ENCODE measurements around the gene TFAP2B. TPM values are rescaled to one million over a fixed set of nuclear protein-coding genes. Genes with fewer than 3 reads are reported as not detected.

TFAP2B gene
- total RNA-seq, 1 experiment from 2014 or later = not detected

DNA sequence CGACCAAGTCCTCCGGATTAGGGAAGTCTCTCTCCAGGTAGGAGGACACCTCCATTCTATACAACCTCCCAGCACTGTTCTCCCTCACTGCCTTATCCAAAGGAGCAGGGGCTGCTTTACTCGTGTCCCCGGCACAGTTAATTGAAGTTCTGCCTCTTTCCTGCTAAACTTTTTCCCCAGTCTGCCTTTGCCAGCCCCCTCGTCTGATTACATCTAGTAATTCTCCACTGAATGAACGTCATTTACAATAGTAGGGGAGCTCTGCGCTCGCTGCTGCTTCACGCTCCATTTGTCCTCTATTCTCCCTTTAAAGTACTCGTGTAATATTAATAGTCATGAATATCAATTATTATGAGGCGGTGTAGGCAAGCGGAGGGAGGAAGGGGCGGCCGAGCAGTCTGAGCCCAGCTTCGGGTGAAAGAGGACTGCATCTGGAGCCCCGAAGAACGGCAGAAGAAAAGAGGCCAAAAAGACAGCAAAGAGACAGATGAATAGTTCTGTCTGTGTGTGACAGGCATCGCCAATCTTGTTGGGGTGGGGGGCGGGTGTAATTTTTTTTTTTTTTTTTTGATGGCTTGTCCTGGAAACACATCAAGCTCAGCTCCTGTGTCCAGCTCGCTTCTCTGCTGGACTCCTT is 2.9 kb downstream of the TFAP2B start:
- Histone ChIP-seq H2BK120ac (ENCODE audit: low read depth, low read length, poor library complexity, severe bottlenecking) (no peak overlapping the region), H3T11ph (ENCODE audit: low read length) (no peak overlapping the region), H2AFZ (ENCODE audit: low read length) (no peak overlapping the region), H3K9ac (ENCODE audit: extremely low read depth, insufficient read length, low read length) (no peak overlapping the region), H4K20me1 (ENCODE audit: control insufficient read depth, insufficient read depth, insufficient read length) (no peaks in the 10 kb centered on the region), H4K91ac (ENCODE audit: insufficient read length, low read depth, low read length) (no peak overlapping the region), H3K79me2 (ENCODE audit: insufficient read depth, low read length) (no peaks in the 10 kb centered on the region), H4K8ac (replicated peaks; ENCODE audit: insufficient read length, low read depth, low read length) (no peak overlapping the region), H3K27me3 (ENCODE audit: insufficient read depth, low read length) (peaks cover 91% of the 10 kb centered on the region), H3K79me1 (ENCODE audit: insufficient read depth, low read depth, low read length, poor library complexity, severe bottlenecking) (no peaks in the 10 kb centered on the region), H4K5ac (ENCODE audit: insufficient read length, low read depth, low read length) (no peak overlapping the region), H3K9me3 (ENCODE audit: control insufficient read depth, low read depth, low read length) (no peaks in the 10 kb centered on the region), H3K27ac (ENCODE audit: insufficient read length, low read depth, low read length) (no peak overlapping the region), H2AK5ac (ENCODE audit: insufficient read length, low read length) (no peak overlapping the region), H3K4ac (ENCODE audit: low read depth, low read length) (no peak overlapping the region), H2BK20ac (ENCODE audit: low read depth, low read length, poor library complexity, severe bottlenecking) (no peak overlapping the region), H3K4me2 (ENCODE audit: insufficient read depth, insufficient read length, low read length) (no peak overlapping the region), H3K14ac (ENCODE audit: insufficient read depth, low read length) (no peak overlapping the region), H3K23ac (ENCODE audit: insufficient read length, low read depth, low read length) (no peak overlapping the region), H2BK15ac (ENCODE audit: low read depth, low read length) (no peak overlapping the region), H3K56ac (ENCODE audit: insufficient read length, low read depth, low read length) (no peak overlapping the region), H2BK12ac (ENCODE audit: insufficient read length, low read depth, low read length) (no peak overlapping the region), H2BK5ac (ENCODE audit: insufficient read length, low read length) (no peak overlapping the region), H3K18ac (ENCODE audit: insufficient read length, low read depth, low read length) (no peak overlapping the region), H3K4me1 (ENCODE audit: insufficient read depth, low read length) (peaks cover 6% of the 10 kb centered on the region), H3K23me2 (ENCODE audit: insufficient read length, low read depth, low read length, poor library complexity, severe bottlenecking) (peaks cover 7% of the 10 kb centered on the region)
- H3K4me1 Mint-ChIP-seq = peaks cover 57 to 79% of the 10 kb centered on the region in 2 experiments
- peaks cover 0 to 14% of the 10 kb centered on the region in 2 experiments; a peak in 2 of 5 replicates for H3K9me3 Mint-ChIP-seq
- H3K27ac Mint-ChIP-seq = no peak overlapping the region
- H3K36me3 Mint-ChIP-seq (ENCODE audit: insufficient read depth in 1 of 3, low read depth in 3 of 3) = no peaks in the 10 kb centered on the region
- H3K27me3 Mint-ChIP-seq (ENCODE audit: low read depth) = peaks cover 100% of the 10 kb centered on the region
- TF ChIP-seq, protein P1, sequence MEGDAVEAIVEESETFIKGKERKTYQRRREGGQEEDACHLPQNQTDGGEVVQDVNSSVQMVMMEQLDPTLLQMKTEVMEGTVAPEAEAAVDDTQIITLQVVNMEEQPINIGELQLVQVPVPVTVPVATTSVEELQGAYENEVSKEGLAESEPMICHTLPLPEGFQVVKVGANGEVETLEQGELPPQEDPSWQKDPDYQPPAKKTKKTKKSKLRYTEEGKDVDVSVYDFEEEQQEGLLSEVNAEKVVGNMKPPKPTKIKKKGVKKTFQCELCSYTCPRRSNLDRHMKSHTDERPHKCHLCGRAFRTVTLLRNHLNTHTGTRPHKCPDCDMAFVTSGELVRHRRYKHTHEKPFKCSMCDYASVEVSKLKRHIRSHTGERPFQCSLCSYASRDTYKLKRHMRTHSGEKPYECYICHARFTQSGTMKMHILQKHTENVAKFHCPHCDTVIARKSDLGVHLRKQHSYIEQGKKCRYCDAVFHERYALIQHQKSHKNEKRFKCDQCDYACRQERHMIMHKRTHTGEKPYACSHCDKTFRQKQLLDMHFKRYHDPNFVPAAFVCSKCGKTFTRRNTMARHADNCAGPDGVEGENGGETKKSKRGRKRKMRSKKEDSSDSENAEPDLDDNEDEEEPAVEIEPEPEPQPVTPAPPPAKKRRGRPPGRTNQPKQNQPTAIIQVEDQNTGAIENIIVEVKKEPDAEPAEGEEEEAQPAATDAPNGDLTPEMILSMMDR (conservative IDR thresholded peaks at IDR 0.05) = no peak
- WGBS (ENCODE audit: extremely low coverage, insufficient read length, low lambda C conversion rate) = no CpG with 5 or more reads among the region's 20 CpGs
- peak overlapping the region in 1 of 2 experiments; percentile 31; a peak in 2 of 5 replicates for H3K4me3 Mint-ChIP-seq
- DNase-seq = no peak

Measured in H9 (cell line).